HL-60/S4 treated with retinoic acid at 250 ng/mL for 4 days and 3 days (cell line): ENCODE data around the gene GADL1.

Experiments used
- in situ Hi-C: fragments of 300-500 bp; cut with MboI; formaldehyde crosslinking; loops from 2 replicates; pipeline ENCODE4 v1.7.0; 2022; ENCODE audit warnings: low sequenced_read_pairs

The GADL1 gene

GRCh38 chr3:30764891-30765290, 129.6 kb downstream of the GADL1 start:
- in situ Hi-C loops: no loop called here

GRCh38 chr3:30764281-30764680, 130.2 kb downstream of the GADL1 start:
- in situ Hi-C loops: no loop called here

- in situ Hi-C loops: no loop called here
Observed at GRCh38 chr3:30761374-30761773, 133.1 kb downstream of the GADL1 start.

- in situ Hi-C loops: no loop called here
Observed at GRCh38 chr3:30760737-30761136, 133.7 kb downstream of the GADL1 start.

- in situ Hi-C loops: no loop called here
Observed at GRCh38 chr3:30760040-30760695, 134.3 kb downstream of the GADL1 start.

GRCh38 chr3:30756218-30756617, 138.2 kb downstream of the GADL1 start:
- in situ Hi-C loops: no loop called here

- in situ Hi-C loops: no loop called here
Observed at GRCh38 chr3:30754426-30754825, 140.0 kb downstream of the GADL1 start.

GRCh38 chr3:30753766-30754165, 140.7 kb downstream of the GADL1 start:
- in situ Hi-C loops: no loop called here

GRCh38 chr3:30752970-30753369, 141.5 kb downstream of the GADL1 start:
- in situ Hi-C loops: no loop called here

GRCh38 chr3:30752491-30752890, 142.0 kb downstream of the GADL1 start:
- in situ Hi-C loops: no loop called here

- in situ Hi-C loops: no loop called here
Observed at GRCh38 chr3:30751610-30752299, 142.7 kb downstream of the GADL1 start.

GRCh38 chr3:30750967-30751366, 143.5 kb downstream of the GADL1 start:
- in situ Hi-C loops: no loop called here

GRCh38 chr3:30749230-30749629, 145.2 kb downstream of the GADL1 start:
- in situ Hi-C loops: no loop called here

- in situ Hi-C loops: no loop called here
Observed at GRCh38 chr3:30747771-30748281, 146.6 kb downstream of the GADL1 start.

- in situ Hi-C loops: no loop called here
Observed at GRCh38 chr3:30743641-30744317, 150.7 kb downstream of the GADL1 start.

GRCh38 chr3:30742796-30743619, 151.5 kb downstream of the GADL1 start:
- in situ Hi-C loops: no loop called here

GRCh38 chr3:30741889-30742288, 152.6 kb downstream of the GADL1 start:
- in situ Hi-C loops: no loop called here

- in situ Hi-C loops: no loop called here
Observed at GRCh38 chr3:30738605-30739004, 155.9 kb downstream of the GADL1 start.

- in situ Hi-C loops: no loop called here
Observed at GRCh38 chr3:30737743-30738499, 156.5 kb downstream of the GADL1 start.

- in situ Hi-C loops: no loop called here
Observed at GRCh38 chr3:30733696-30734095, 160.8 kb downstream of the GADL1 start.
